Activated CD8-positive, alpha-beta T cell treated with anti-CD3 and anti-CD28 coated beads for 36 hours (primary cell): ENCODE data around the gene TYMP. TPM values are rescaled to one million over a fixed set of nuclear protein-coding genes. Genes with fewer than 3 reads are reported as not detected.

Experiments used
- ATAC-seq: fragments of 200-7000 bp; cut with Tn5 transposase; one replicate; pipeline ENCODE4 v1.10.0; 2021; ENCODE audit warnings: mild to moderate bottlenecking, moderate library complexity
- CTCF ChIA-PET: fragments of 350-600 bp; sonication (Branson Sonifier 250); formaldehyde crosslinking; loops from one replicate; lab custom pipeline; 2021; ENCODE audit warnings: antibody characterized with exemption; lab: Charles Lee
- POLR2A ChIA-PET: fragments of 350-600 bp; sonication (Branson Sonifier 250); formaldehyde crosslinking; loops from one replicate; lab custom pipeline; 2021; ENCODE audit warnings: antibody characterized with exemption; lab: Charles Lee
- DNase-seq: peaks from one replicate; pipeline ENCODE4 v3.0.0-alpha.2; 2020
- H3K27ac Mint-ChIP-seq: one replicate; pipeline ENCODE4 v1.8.0; 2021; ENCODE audit warnings: mild to moderate bottlenecking, mixed read lengths
- H3K27me3 Mint-ChIP-seq: one replicate; pipeline ENCODE4 v1.8.0; 2021; ENCODE audit warnings: mixed read lengths
- H3K36me3 Mint-ChIP-seq: one replicate; pipeline ENCODE4 v1.8.0; 2021; ENCODE audit warnings: low read depth, mixed read lengths
- H3K4me1 Mint-ChIP-seq: one replicate; pipeline ENCODE4 v1.8.0; 2021; ENCODE audit warnings: low read depth, mixed read lengths
- H3K4me3 Mint-ChIP-seq: one replicate; pipeline ENCODE4 v1.8.0; 2021; ENCODE audit warnings: mild to moderate bottlenecking, moderate library complexity, mixed read lengths
- H3K9me3 Mint-ChIP-seq: one replicate; pipeline ENCODE4 v1.8.0; 2021; ENCODE audit warnings: mixed read lengths
- CTCF ChIP-seq: fragments of 200-600 bp; IDR thresholded peaks from one replicate; pipeline ENCODE4 v1.8.0; 2022; ENCODE audit warnings: antibody characterized with exemption, mild to moderate bottlenecking
- intact Hi-C: fragments of 100-400 bp; cut with micrococcal nuclease; formaldehyde crosslinking; loops from one replicate; pipeline ENCODE4 v1.10.0; 2022
- total RNA-seq, 2 experiments: library from RNA; stranded (reverse); gene quantifications; one replicate each; pipeline ENCODE4 v1.2.3, GENCODE V29; 2021

Gene TYMP
- total RNA-seq, 2 experiments from 2014 or later: 24.2 to 24.7 TPM

- H3K4me1 Mint-ChIP-seq: peaks cover 17% of the 10 kb centered on the region
- H3K27ac Mint-ChIP-seq: no peak overlapping the region
- DNase-seq (no peak), ATAC-seq (peak; percentile 35)
- no peaks in the 10 kb centered on the region for H3K9me3 Mint-ChIP-seq
- intact Hi-C loops: no loop called here
- ChIA-PET CTCF (interaction anchor here (1.3 to 3.6 kb wide), 2 partner anchors 14 to 51 kb away, joined by 3 to 18 read pairs; partner anchors contain the start of genes SCO2 and SYCE3), POLR2A (interaction anchor here (0.7 to 1.9 kb wide), 5 partner anchors 14 to 51 kb away, joined by 3 to 7 read pairs (median 5); partner anchors contain the start of gene SCO2)
- peaks cover 27% of the 10 kb centered on the region for H3K36me3 Mint-ChIP-seq
- TF ChIP-seq CTCF: no peak
- no peak overlapping the region for H3K4me3 Mint-ChIP-seq
- no peaks in the 10 kb centered on the region for H3K27me3 Mint-ChIP-seq
These were observed 47.2 kb upstream of the TYMP start for GRCh38 chr22:50576806-50577696.

GRCh38 chr22:50576070-50576469 is 46.3 kb upstream of the TYMP start:
- no peak for TF ChIP-seq CTCF
- POLR2A ChIA-PET: interaction anchor here (0.8 to 1.9 kb wide), 5 partner anchors 13 to 50 kb away, joined by 3 to 6 read pairs (median 5); partner anchors contain the start of genes KLHDC7B, SCO2 and SYCE3
- CTCF ChIA-PET: interaction anchor here (1.3 to 3.6 kb wide), 3 partner anchors 10 to 115 kb away, joined by 3 to 18 read pairs (median 11); partner anchors contain the start of gene SYCE3
- intact Hi-C loops: no loop called here
- Mint-ChIP-seq H3K27ac (no peak overlapping the region), H3K4me3 (no peak overlapping the region), H3K27me3 (no peaks in the 10 kb centered on the region), H3K36me3 (peaks cover 23% of the 10 kb centered on the region), H3K9me3 (no peaks in the 10 kb centered on the region), H3K4me1 (peaks cover 9% of the 10 kb centered on the region)
- DNase-seq: no peak
- no peak for ATAC-seq

GRCh38 chr22:50575426-50575941 is 45.7 kb upstream of the TYMP start:
- Mint-ChIP-seq H3K36me3 (peaks cover 26% of the 10 kb centered on the region), H3K4me3 (no peak overlapping the region), H3K9me3 (no peaks in the 10 kb centered on the region), H3K27ac (no peak overlapping the region), H3K27me3 (no peaks in the 10 kb centered on the region), H3K4me1 (peaks cover 9% of the 10 kb centered on the region)
- CTCF ChIA-PET: interaction anchor here (0.6 to 3.6 kb wide), 5 partner anchors 10 to 232 kb away, joined by 3 to 18 read pairs (median 4); partner anchors contain the start of genes PPP6R2, SCO2 and SYCE3
- intact Hi-C loops: no loop called here
- ATAC-seq (no peak), DNase-seq (no peak)
- POLR2A ChIA-PET: interaction anchor here (0.8 to 1.9 kb wide), 8 partner anchors 9 to 50 kb away, joined by 3 to 6 read pairs (median 3); partner anchors contain the start of genes KLHDC7B, SCO2 and SYCE3
- no peak for TF ChIP-seq CTCF

GRCh38 chr22:50574383-50574755 is 44.6 kb upstream of the TYMP start:
- CTCF ChIA-PET: interaction anchor here (1.3 to 3.6 kb wide), 3 partner anchors 8 to 49 kb away, joined by 4 to 18 read pairs (median 11); partner anchors contain the start of genes SCO2 and SYCE3
- intact Hi-C loops: no loop called here
- no peak for TF ChIP-seq CTCF
- H3K27ac Mint-ChIP-seq: no peak overlapping the region
- no peaks in the 10 kb centered on the region for H3K9me3 Mint-ChIP-seq
- POLR2A ChIA-PET: interaction anchor here (0.9 to 1.6 kb wide), 3 partner anchors 8 to 11 kb away, joined by 3 to 4 read pairs (median 3); partner anchors contain the start of gene SYCE3
- peaks cover under 1% of the 10 kb centered on the region for H3K4me1 Mint-ChIP-seq
- no peaks in the 10 kb centered on the region for H3K27me3 Mint-ChIP-seq
- H3K4me3 Mint-ChIP-seq: no peak overlapping the region
- DNase-seq (no peak), ATAC-seq (no peak)
- H3K36me3 Mint-ChIP-seq: peaks cover 17% of the 10 kb centered on the region
